Activated CD8-positive, alpha-beta T cell treated with anti-CD3 and anti-CD28 coated beads for 36 hours (primary cell): Measurements from ENCODE around the gene KCNMB1. TPM values are rescaled to one million over a fixed set of nuclear protein-coding genes. Genes with fewer than 3 reads are reported as not detected.

Experiments
- ATAC-seq: fragments of 200-7000 bp; cut with Tn5 transposase; one replicate; pipeline ENCODE4 v1.10.0; 2021; ENCODE audit warnings: mild to moderate bottlenecking, moderate library complexity
- CTCF ChIA-PET: fragments of 350-600 bp; sonication (Branson Sonifier 250); formaldehyde crosslinking; loops from one replicate; lab custom pipeline; 2021; ENCODE audit warnings: antibody characterized with exemption; lab: Charles Lee
- POLR2A ChIA-PET: fragments of 350-600 bp; sonication (Branson Sonifier 250); formaldehyde crosslinking; loops from one replicate; lab custom pipeline; 2021; ENCODE audit warnings: antibody characterized with exemption; lab: Charles Lee
- DNase-seq: peaks from one replicate; pipeline ENCODE4 v3.0.0-alpha.2; 2020
- H3K27ac Mint-ChIP-seq: one replicate; pipeline ENCODE4 v1.8.0; 2021; ENCODE audit warnings: mild to moderate bottlenecking, mixed read lengths
- H3K27me3 Mint-ChIP-seq: one replicate; pipeline ENCODE4 v1.8.0; 2021; ENCODE audit warnings: mixed read lengths
- H3K36me3 Mint-ChIP-seq: one replicate; pipeline ENCODE4 v1.8.0; 2021; ENCODE audit warnings: low read depth, mixed read lengths
- H3K4me1 Mint-ChIP-seq: one replicate; pipeline ENCODE4 v1.8.0; 2021; ENCODE audit warnings: low read depth, mixed read lengths
- H3K4me3 Mint-ChIP-seq: one replicate; pipeline ENCODE4 v1.8.0; 2021; ENCODE audit warnings: mild to moderate bottlenecking, moderate library complexity, mixed read lengths
- H3K9me3 Mint-ChIP-seq: one replicate; pipeline ENCODE4 v1.8.0; 2021; ENCODE audit warnings: mixed read lengths
- intact Hi-C: fragments of 100-400 bp; cut with micrococcal nuclease; formaldehyde crosslinking; loops from one replicate; pipeline ENCODE4 v1.10.0; 2022
- total RNA-seq, 2 experiments: library from RNA; stranded (reverse); gene quantifications; one replicate each; pipeline ENCODE4 v1.2.3, GENCODE V29; 2021
- TF ChIP-seq, protein P1 (sequence below): fragments of 200-600 bp; IDR thresholded peaks from one replicate; pipeline ENCODE4 v1.8.0; 2022; ENCODE audit warnings: antibody characterized with exemption, mild to moderate bottlenecking

Gene KCNMB1
- total RNA-seq, 2 experiments from 2014 or later = not detected

DNA sequence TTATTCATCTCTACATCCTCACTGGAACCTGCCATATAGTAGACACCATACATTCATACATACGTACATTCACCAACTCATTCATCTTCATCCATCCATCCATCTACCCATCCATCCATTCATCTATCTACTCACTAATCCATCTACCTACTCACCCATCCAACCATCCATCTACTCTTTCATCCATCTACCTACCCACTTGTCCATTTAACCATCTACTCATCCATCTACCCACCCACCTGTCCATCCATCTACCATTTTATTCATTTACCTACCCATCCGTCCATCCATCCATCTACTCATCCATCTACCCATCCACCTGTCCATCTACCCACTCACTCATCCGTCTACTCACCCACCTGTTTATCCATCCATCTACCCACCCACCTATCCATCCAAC is 59.6 kb downstream of the KCNMB1 start:
- TF ChIP-seq, protein P1, sequence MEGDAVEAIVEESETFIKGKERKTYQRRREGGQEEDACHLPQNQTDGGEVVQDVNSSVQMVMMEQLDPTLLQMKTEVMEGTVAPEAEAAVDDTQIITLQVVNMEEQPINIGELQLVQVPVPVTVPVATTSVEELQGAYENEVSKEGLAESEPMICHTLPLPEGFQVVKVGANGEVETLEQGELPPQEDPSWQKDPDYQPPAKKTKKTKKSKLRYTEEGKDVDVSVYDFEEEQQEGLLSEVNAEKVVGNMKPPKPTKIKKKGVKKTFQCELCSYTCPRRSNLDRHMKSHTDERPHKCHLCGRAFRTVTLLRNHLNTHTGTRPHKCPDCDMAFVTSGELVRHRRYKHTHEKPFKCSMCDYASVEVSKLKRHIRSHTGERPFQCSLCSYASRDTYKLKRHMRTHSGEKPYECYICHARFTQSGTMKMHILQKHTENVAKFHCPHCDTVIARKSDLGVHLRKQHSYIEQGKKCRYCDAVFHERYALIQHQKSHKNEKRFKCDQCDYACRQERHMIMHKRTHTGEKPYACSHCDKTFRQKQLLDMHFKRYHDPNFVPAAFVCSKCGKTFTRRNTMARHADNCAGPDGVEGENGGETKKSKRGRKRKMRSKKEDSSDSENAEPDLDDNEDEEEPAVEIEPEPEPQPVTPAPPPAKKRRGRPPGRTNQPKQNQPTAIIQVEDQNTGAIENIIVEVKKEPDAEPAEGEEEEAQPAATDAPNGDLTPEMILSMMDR = no peak
- Mint-ChIP-seq H3K4me1 (peaks cover 2% of the 10 kb centered on the region), H3K27me3 (no peaks in the 10 kb centered on the region), H3K36me3 (no peaks in the 10 kb centered on the region), H3K4me3 (no peak overlapping the region), H3K9me3 (no peaks in the 10 kb centered on the region), H3K27ac (no peak overlapping the region)
- DNase-seq (no peak), ATAC-seq (no peak)
- intact Hi-C loops = no loop called here
- ChIA-PET POLR2A (interaction anchor here (1.4 to 5.8 kb wide), 7 partner anchors 8 to 61 kb away, joined by 3 to 86 read pairs (median 11); no protein-coding TSS in a partner anchor), CTCF (interaction anchor here (1.6 to 6.4 kb wide), 6 partner anchors 16 to 103 kb away, joined by 5 to 204 read pairs (median 56); partner anchors contain the start of gene LCP2)

DNA sequence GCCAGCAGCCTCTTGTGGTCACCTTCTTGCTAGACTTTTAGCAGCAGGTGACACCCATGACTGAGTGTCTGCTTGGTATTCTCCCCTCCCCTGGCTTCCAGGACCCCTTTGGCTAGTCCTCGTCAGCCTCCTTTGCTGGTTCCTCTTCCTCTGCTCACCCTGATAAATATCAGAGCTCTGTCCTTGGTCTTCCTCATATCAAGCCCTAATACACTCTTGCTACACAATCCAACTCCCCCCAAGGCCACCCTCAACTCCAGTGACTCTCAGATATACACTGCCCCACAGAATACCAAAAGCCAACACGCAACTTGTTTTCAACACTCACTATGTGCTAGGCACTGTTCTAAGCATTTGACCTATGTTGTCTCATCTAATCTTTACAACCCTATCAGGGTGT is 61.3 kb downstream of the KCNMB1 start:
- ATAC-seq = no peak
- H3K9me3 Mint-ChIP-seq = no peaks in the 10 kb centered on the region
- ChIA-PET CTCF (interaction anchor here (0.9 to 2.7 kb wide), 9 partner anchors 14 to 61 kb away, joined by 3 to 15 read pairs (median 5); partner anchors contain the start of gene LCP2), POLR2A (interaction anchor here (0.9 to 2.8 kb wide), 6 partner anchors 10 to 62 kb away, joined by 3 to 13 read pairs (median 4); partner anchors contain the start of gene LCP2)
- H3K27me3 Mint-ChIP-seq = no peaks in the 10 kb centered on the region
- TF ChIP-seq, protein P1 = no peak
- no peak overlapping the region for H3K27ac Mint-ChIP-seq
- H3K4me1 Mint-ChIP-seq = peaks cover 2% of the 10 kb centered on the region
- DNase-seq = no peak
- H3K4me3 Mint-ChIP-seq = no peak overlapping the region
- intact Hi-C loops = no loop called here
- H3K36me3 Mint-ChIP-seq = no peaks in the 10 kb centered on the region

DNA sequence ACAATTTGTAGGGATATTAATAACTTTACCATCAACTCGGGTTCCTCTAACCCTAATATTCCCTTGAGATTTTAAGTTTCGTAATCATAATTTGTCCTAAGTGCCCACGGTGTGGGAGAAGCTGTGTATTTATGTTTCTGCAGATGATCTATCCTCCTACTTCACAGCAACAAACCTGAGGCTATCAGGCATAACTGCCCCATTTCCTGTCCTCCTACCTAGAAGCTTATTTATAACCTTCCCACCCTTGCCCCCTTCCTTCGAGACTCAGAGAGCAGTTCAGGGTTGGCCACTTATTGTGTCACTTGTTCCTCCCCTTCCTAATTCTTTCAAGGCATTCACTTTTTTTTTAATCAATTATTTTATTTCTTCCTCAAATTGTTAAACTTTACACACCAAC is 62.0 kb downstream of the KCNMB1 start:
- DNase-seq = no peak
- H3K36me3 Mint-ChIP-seq = no peaks in the 10 kb centered on the region
- no peak overlapping the region for H3K4me3 Mint-ChIP-seq
- no peaks in the 10 kb centered on the region for H3K27me3 Mint-ChIP-seq
- no peaks in the 10 kb centered on the region for H3K9me3 Mint-ChIP-seq
- no peak overlapping the region for H3K27ac Mint-ChIP-seq
- no peak for ATAC-seq
- ChIA-PET CTCF (interaction anchor here (0.7 to 2.7 kb wide), 10 partner anchors 9 to 455 kb away, joined by 3 to 15 read pairs (median 4); partner anchors contain the start of gene LCP2), POLR2A (interaction anchor here (0.9 to 2.8 kb wide), 7 partner anchors 9 to 61 kb away, joined by 3 to 13 read pairs (median 4); partner anchors contain the start of gene LCP2)
- TF ChIP-seq, protein P1 = no peak
- intact Hi-C loops = no loop called here
- peaks cover 2% of the 10 kb centered on the region for H3K4me1 Mint-ChIP-seq

Other genes starting within 250 kb of the KCNMB1 start
- not detected for gene C5orf58, start 156.4 kb downstream of the KCNMB1 start, total RNA-seq
- 100 to 1,000 TPM; 243 to 259 TPM for gene LCP2, start 91.6 kb downstream of the KCNMB1 start, total RNA-seq
- gene KCNIP1, start 114.7 kb upstream of the KCNMB1 start, total RNA-seq = not detected